MCF 10A (cell line): ENCODE results near the gene PDE1A. TPM values are rescaled to one million over a fixed set of nuclear protein-coding genes. Genes with fewer than 3 reads are reported as not detected.

Experiments
- BruUV-seq: library from RNA; stranded (reverse); fragments of 400-500 nt; replicated peaks from 2 replicates; lab custom pipeline; 2021; lab: Mats Ljungman, UMichigan
- CTCF ChIA-PET: fragments of 300-600 bp; sonication (Branson Sonifier 250); formaldehyde crosslinking; extraction: SDS; loops from one replicate; lab custom pipeline; 2021; ENCODE audit warnings: antibody characterized with exemption, inconsistent platforms; lab: Yijun Ruan, JAX
- POLR2A ChIA-PET: fragments of 300-600, 350-650 bp; sonication (Branson Sonifier 250); formaldehyde crosslinking; extraction: SDS; loops from one replicate; lab custom pipeline; 2020; ENCODE audit warnings: antibody characterized with exemption, inconsistent platforms; lab: Yijun Ruan, JAX
- DNase-seq: peaks from one replicate; pipeline ENCODE4 v3.0.0-alpha.2; 2018; ENCODE audit not compliant: unreplicated experiment
- H3K27ac Mint-ChIP-seq: one replicate; pipeline ENCODE4 v1.8.0; 2022; ENCODE audit warnings: mild to moderate bottlenecking, low read depth, mixed read lengths; ENCODE audit not compliant: unreplicated experiment
- H3K27me3 Mint-ChIP-seq: one replicate; pipeline ENCODE4 v1.8.0; 2022; ENCODE audit warnings: mixed read lengths; ENCODE audit not compliant: insufficient read depth, unreplicated experiment
- H3K36me3 Mint-ChIP-seq: one replicate; pipeline ENCODE4 v1.8.0; 2022; ENCODE audit warnings: mild to moderate bottlenecking, moderate library complexity, mixed read lengths; ENCODE audit not compliant: insufficient read depth, unreplicated experiment
- H3K4me1 Mint-ChIP-seq: one replicate; pipeline ENCODE4 v1.8.0; 2022; ENCODE audit warnings: mixed read lengths; ENCODE audit not compliant: insufficient read depth, unreplicated experiment
- H3K4me3 Mint-ChIP-seq: one replicate; pipeline ENCODE4 v1.8.0; 2022; ENCODE audit warnings: mild to moderate bottlenecking, moderate library complexity, mixed read lengths; ENCODE audit not compliant: unreplicated experiment
- H3K9me3 Mint-ChIP-seq: one replicate; pipeline ENCODE4 v1.8.0; 2022; ENCODE audit warnings: mixed read lengths; ENCODE audit not compliant: unreplicated experiment
- intact Hi-C: fragments of 100-400 bp; cut with micrococcal nuclease; formaldehyde crosslinking; loops from 2 replicates; pipeline ENCODE4 v1.14.1; 2022
- total RNA-seq: library from RNA; stranded (reverse); gene quantifications from 2 replicates; pipeline ENCODE4 v1.2.3, GENCODE V29; 2022
- TF ChIP-seq, protein P1 (sequence below): fragments of 200-600 bp; IDR thresholded peaks from one replicate; pipeline ENCODE4 v1.8.0; 2022; ENCODE audit warnings: antibody characterized with exemption, mild to moderate bottlenecking; ENCODE audit not compliant: unreplicated experiment

The PDE1A gene
- total RNA-seq, 1 experiment from 2014 or later: 0.30 TPM

DNA sequence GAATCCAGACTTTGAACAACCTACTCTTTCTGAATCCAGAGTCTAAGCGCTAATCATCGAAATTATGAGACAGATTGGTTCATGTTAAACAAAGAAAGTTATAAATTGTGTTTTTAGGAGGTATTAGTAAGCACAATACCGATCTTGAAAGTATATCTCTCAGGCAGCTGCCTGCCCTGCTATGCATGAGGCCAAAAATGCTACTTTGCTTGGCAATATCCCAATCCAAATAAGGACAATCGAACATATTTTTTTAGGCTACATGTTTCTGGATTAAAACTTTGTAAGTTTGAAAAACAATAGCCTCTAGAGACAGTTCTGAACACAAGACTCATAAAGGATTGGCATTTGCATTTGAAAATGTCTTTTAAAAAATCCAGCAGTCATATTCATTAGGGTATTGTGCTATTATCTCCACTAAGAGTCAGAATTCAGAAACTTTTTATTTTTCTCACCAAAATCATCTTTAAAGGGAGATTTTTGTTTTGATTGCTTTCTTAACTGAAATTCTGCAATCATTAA, 167.1 kb downstream of the PDE1A start:
- BruUV-seq: no TSS peak
- ChIA-PET POLR2A (no interaction called here), CTCF (interaction anchor here (0.6 kb wide), 1 partner anchor 70 kb away, joined by 3 read pairs; no protein-coding TSS in a partner anchor)
- intact Hi-C loops: no loop called here
- H3K27ac Mint-ChIP-seq: no peak overlapping the region
- TF ChIP-seq, protein P1, sequence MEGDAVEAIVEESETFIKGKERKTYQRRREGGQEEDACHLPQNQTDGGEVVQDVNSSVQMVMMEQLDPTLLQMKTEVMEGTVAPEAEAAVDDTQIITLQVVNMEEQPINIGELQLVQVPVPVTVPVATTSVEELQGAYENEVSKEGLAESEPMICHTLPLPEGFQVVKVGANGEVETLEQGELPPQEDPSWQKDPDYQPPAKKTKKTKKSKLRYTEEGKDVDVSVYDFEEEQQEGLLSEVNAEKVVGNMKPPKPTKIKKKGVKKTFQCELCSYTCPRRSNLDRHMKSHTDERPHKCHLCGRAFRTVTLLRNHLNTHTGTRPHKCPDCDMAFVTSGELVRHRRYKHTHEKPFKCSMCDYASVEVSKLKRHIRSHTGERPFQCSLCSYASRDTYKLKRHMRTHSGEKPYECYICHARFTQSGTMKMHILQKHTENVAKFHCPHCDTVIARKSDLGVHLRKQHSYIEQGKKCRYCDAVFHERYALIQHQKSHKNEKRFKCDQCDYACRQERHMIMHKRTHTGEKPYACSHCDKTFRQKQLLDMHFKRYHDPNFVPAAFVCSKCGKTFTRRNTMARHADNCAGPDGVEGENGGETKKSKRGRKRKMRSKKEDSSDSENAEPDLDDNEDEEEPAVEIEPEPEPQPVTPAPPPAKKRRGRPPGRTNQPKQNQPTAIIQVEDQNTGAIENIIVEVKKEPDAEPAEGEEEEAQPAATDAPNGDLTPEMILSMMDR: no peak
- no peak for DNase-seq
- no peaks in the 10 kb centered on the region for H3K36me3 Mint-ChIP-seq
- no peaks in the 10 kb centered on the region for H3K9me3 Mint-ChIP-seq
- H3K27me3 Mint-ChIP-seq: no peaks in the 10 kb centered on the region
- no peak overlapping the region for H3K4me3 Mint-ChIP-seq
- H3K4me1 Mint-ChIP-seq: no peaks in the 10 kb centered on the region

DNA sequence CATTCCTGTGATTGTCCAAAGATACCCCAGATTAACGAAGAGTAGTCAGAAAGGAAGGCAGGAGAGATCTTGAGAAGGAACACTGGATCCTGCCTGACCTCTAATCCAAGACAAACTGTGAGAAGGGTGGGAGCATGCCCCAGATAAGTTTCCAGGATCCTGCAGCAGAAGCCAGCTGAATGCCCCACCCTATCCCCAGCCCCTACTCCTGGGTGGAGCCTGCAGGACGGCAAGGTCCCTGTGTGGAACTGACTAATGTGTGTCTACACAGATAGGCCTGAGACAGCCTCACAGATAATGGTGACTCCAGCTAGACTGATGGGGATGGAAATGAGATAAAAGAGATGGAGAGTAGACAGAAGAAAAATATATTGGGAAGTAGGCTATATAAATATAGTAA, 174.3 kb downstream of the PDE1A start:
- BruUV-seq: no TSS peak

DNA sequence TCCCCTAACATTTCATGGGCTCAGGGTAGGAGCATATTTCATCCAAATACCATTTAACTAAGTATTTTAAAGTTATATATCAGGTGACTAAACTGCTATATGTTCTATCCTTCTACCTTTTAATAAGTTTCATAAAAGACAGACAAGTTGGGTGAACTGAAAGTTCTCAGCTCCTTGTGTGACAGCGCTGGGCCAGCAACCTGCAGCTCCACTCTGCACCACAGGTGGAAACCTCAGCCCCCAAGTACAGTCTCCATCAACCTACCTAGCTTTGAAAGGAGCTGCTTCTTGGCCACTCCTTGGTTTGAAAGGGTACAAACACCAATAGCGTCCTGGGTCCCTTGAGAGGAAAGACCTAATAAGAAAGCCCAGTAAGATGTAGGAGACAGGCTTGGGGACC, 177.9 kb downstream of the PDE1A start:
- intact Hi-C loops: no loop called here
- ChIA-PET CTCF (interaction anchor here (0.7 to 1.2 kb wide), 3 partner anchors 8 to 75 kb away, joined by 3 to 6 read pairs (median 4); no protein-coding TSS in a partner anchor), POLR2A (interaction anchor here (0.8 to 1.4 kb wide), 2 partner anchors 19 to 199 kb away, joined by 3 to 4 read pairs; no protein-coding TSS in a partner anchor)
- BruUV-seq: no TSS peak
- no peak for DNase-seq
- Mint-ChIP-seq H3K27ac (no peak overlapping the region), H3K27me3 (no peaks in the 10 kb centered on the region), H3K4me1 (no peaks in the 10 kb centered on the region), H3K36me3 (no peaks in the 10 kb centered on the region), H3K4me3 (no peak overlapping the region), H3K9me3 (no peaks in the 10 kb centered on the region)
- TF ChIP-seq, protein P1: no peak

More for the DNA sequence above, 174.3 kb downstream of the PDE1A start:
- Mint-ChIP-seq H3K27ac (no peak overlapping the region), H3K9me3 (no peaks in the 10 kb centered on the region), H3K36me3 (no peaks in the 10 kb centered on the region), H3K27me3 (no peaks in the 10 kb centered on the region), H3K4me1 (no peaks in the 10 kb centered on the region), H3K4me3 (no peak overlapping the region)
- intact Hi-C loops: no loop called here
- TF ChIP-seq, protein P1: no peak
- DNase-seq: no peak
- POLR2A ChIA-PET: no interaction called here
- CTCF ChIA-PET: no interaction called here

DNA sequence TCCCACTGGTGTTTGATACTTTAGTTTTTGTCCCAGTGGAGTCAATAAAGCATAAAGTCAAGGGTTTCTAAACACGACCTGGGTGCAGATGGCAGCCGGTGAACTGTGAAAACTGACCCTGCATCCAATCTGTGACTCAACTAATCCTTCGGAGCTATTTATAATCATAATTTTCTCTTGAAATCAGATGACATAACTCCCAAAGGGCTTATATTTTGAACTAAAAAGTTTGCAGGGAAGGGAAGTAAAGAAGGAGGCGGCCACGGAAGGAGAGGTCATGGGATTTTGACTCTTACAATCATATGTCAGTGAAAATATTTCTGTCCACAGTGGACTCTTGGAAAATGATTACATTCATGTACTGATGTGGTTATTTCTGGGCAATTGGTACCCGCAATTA, 178.5 kb downstream of the PDE1A start:
- intact Hi-C loops: no loop called here
- H3K4me1 Mint-ChIP-seq: no peaks in the 10 kb centered on the region
- no peak overlapping the region for H3K4me3 Mint-ChIP-seq
- H3K27ac Mint-ChIP-seq: no peak overlapping the region
- ChIA-PET POLR2A (no interaction called here), CTCF (interaction anchor here (0.7 kb wide), 1 partner anchor 62 kb away, joined by 3 read pairs; no protein-coding TSS in a partner anchor)
- no TSS peak for BruUV-seq
- H3K27me3 Mint-ChIP-seq: no peaks in the 10 kb centered on the region
- no peaks in the 10 kb centered on the region for H3K36me3 Mint-ChIP-seq
- H3K9me3 Mint-ChIP-seq: no peaks in the 10 kb centered on the region
- no peak for DNase-seq
- TF ChIP-seq, protein P1: no peak
